HepG2 (cell line): ENCODE measurements around the gene CNTD1. TPM values are rescaled to one million over a fixed set of nuclear protein-coding genes. Genes with fewer than 3 reads are reported as not detected.

ENCODE experiments used
- CBX5 ChIP-seq: sonication (generic); formaldehyde crosslinking; IDR thresholded peaks from 2 replicates; pipeline ENCODE4 v1.4.0; 2020; ENCODE audit warnings: missing genetic modification reagents, borderline replicate concordance
- CHD4 ChIP-seq: fragments of 200-600 bp; sonication (generic); IDR thresholded peaks from 2 replicates; pipeline ENCODE4 v1.7.0; 2017; ENCODE audit warnings: mild to moderate bottlenecking, low read length, borderline replicate concordance
- DNMT1 ChIP-seq: sonication (generic); formaldehyde crosslinking; IDR thresholded peaks from 2 replicates; pipeline ENCODE4 v1.5.1; 2020; ENCODE audit warnings: mild to moderate bottlenecking, missing genetic modification reagents
- EHMT2 ChIP-seq: fragments of 200-600 bp; sonication (generic); IDR thresholded peaks from 2 replicates; pipeline ENCODE4 v1.7.0; 2017; ENCODE audit warnings: antibody characterized with exemption, low read depth, low read length, borderline replicate concordance
- GATAD1 ChIP-seq: IDR thresholded peaks from 2 replicates; pipeline ENCODE4 v1.6.1; 2016; ENCODE audit warnings: missing genetic modification reagents, missing compliant biosample characterization
- HNF4G ChIP-seq, 2 experiments: sonication (generic) in 1 of 2; formaldehyde crosslinking in 1 of 2; IDR thresholded peaks; 2 replicates each; pipeline versions ENCODE4 v1.4.0 to v1.6.1; 2011 to 2020; ENCODE audit warnings: borderline replicate concordance in 2 of 2, low read depth in 2 of 2, mild to moderate bottlenecking in 2 of 2, low read length in 1 of 2, missing genetic modification reagents in 1 of 2, moderate library complexity in 1 of 2
- HOXD1 ChIP-seq: sonication (generic); formaldehyde crosslinking; IDR thresholded peaks from 2 replicates; pipeline ENCODE4 v1.5.0; 2020; ENCODE audit warnings: missing genetic modification reagents
- MAFK ChIP-seq, 2 experiments: IDR thresholded peaks in 1 of 2; conservative IDR thresholded peaks in 1 of 2; 2 replicates each; pipeline ENCODE4 v1.6.1; 2011; ENCODE audit warnings: improper control_type of control experiment in 2 of 2, low read length in 2 of 2
- MEIS1 ChIP-seq: sonication (generic); formaldehyde crosslinking; IDR thresholded peaks from 2 replicates; pipeline ENCODE4 v1.9.0; 2021; ENCODE audit warnings: mild to moderate bottlenecking, missing genetic modification reagents, moderate library complexity, borderline replicate concordance
- NFKB2 ChIP-seq: sonication (generic); formaldehyde crosslinking; IDR thresholded peaks from 2 replicates; pipeline ENCODE4 v1.4.0; 2020; ENCODE audit warnings: missing genetic modification reagents, borderline replicate concordance
- RXRB ChIP-seq: IDR thresholded peaks from 2 replicates; pipeline ENCODE4 v1.6.1; 2016; ENCODE audit warnings: borderline replicate concordance, missing genetic modification reagents, missing compliant biosample characterization
- TEAD2 ChIP-seq: sonication (generic); formaldehyde crosslinking; IDR thresholded peaks from 2 replicates; pipeline ENCODE4 v1.9.0; 2021; ENCODE audit warnings: missing genetic modification reagents
- TP53 ChIP-seq: sonication (generic); formaldehyde crosslinking; conservative IDR thresholded peaks from 2 replicates; pipeline ENCODE4 v1.4.0; 2020; ENCODE audit warnings: missing genetic modification reagents
- ZFX ChIP-seq: sonication (generic); formaldehyde crosslinking; IDR thresholded peaks from 2 replicates; pipeline ENCODE4 v1.4.0; 2020; ENCODE audit warnings: mild to moderate bottlenecking, low read depth, missing genetic modification reagents, moderate library complexity
- ZFY ChIP-seq: sonication (generic); formaldehyde crosslinking; IDR thresholded peaks from 2 replicates; pipeline ENCODE4 v1.4.0; 2020; ENCODE audit warnings: missing genetic modification reagents
- ZNF350 ChIP-seq: sonication (generic); formaldehyde crosslinking; IDR thresholded peaks from 2 replicates; pipeline ENCODE4 v1.4.0; 2020; ENCODE audit warnings: mild to moderate bottlenecking, low read depth, missing genetic modification reagents, borderline replicate concordance
- ZNF451 ChIP-seq: sonication (generic); formaldehyde crosslinking; IDR thresholded peaks from 2 replicates; pipeline ENCODE4 v1.5.0; 2020; ENCODE audit warnings: mild to moderate bottlenecking, missing genetic modification reagents
- polyA plus RNA-seq, 8 experiments: library from polyadenylated mRNA; depleted of rRNA in 3 of 8; stranded (reverse) in 7 of 8; unstranded in 1 of 8; fragments of >200 nt; fragmentation: Illumina TruSeq in 4 of 8; extraction: Trizol in 4 of 8; gene quantifications; 2 replicates each; pipeline versions ENCODE4 v1.2.1 to v1.2.3, GENCODE V29; 2011 to 2016; ENCODE audit warnings: low read depth in 4 of 8, missing spikeins in 1 of 8, mixed read lengths in 1 of 8; ENCODE audit not compliant: insufficient read depth in 1 of 8
- total RNA-seq, 5 experiments: library from RNA; depleted of rRNA; stranded (reverse); fragments of >200 nt; fragmentation: Illumina TruSeq; extraction: Trizol; gene quantifications; 2 replicates each; pipeline ENCODE4 v1.2.3, GENCODE V29; 2016; ENCODE audit warnings: low read depth in 1 of 5
- TF ChIP-seq, protein P1 (sequence below): sonication (generic); formaldehyde crosslinking; IDR thresholded peaks from 2 replicates; pipeline ENCODE4 v1.5.0; 2020; ENCODE audit warnings: missing genetic modification reagents
- TF ChIP-seq, protein P2 (sequence below): sonication (generic); formaldehyde crosslinking; IDR thresholded peaks from 2 replicates; pipeline ENCODE4 v1.8.0; 2022; ENCODE audit warnings: missing genetic modification reagents, mild to moderate bottlenecking, moderate library complexity, borderline replicate concordance
- TF ChIP-seq, protein P3 (sequence below): sonication (generic); formaldehyde crosslinking; IDR thresholded peaks from 2 replicates; pipeline ENCODE4 v1.4.0; 2020; ENCODE audit warnings: missing genetic modification reagents
- TF ChIP-seq, protein P4 (sequence below): sonication (generic); formaldehyde crosslinking; IDR thresholded peaks from 2 replicates; pipeline ENCODE4 v1.5.0; 2020; ENCODE audit warnings: mild to moderate bottlenecking, low read depth, missing genetic modification reagents, borderline replicate concordance

The CNTD1 gene
- total and polyA plus RNA-seq, 2 of the 13 experiments (the other 11 are each of a cell fraction or from before 2014, with no cell fraction given) = 0.11 to 0.15 TPM

DNA sequence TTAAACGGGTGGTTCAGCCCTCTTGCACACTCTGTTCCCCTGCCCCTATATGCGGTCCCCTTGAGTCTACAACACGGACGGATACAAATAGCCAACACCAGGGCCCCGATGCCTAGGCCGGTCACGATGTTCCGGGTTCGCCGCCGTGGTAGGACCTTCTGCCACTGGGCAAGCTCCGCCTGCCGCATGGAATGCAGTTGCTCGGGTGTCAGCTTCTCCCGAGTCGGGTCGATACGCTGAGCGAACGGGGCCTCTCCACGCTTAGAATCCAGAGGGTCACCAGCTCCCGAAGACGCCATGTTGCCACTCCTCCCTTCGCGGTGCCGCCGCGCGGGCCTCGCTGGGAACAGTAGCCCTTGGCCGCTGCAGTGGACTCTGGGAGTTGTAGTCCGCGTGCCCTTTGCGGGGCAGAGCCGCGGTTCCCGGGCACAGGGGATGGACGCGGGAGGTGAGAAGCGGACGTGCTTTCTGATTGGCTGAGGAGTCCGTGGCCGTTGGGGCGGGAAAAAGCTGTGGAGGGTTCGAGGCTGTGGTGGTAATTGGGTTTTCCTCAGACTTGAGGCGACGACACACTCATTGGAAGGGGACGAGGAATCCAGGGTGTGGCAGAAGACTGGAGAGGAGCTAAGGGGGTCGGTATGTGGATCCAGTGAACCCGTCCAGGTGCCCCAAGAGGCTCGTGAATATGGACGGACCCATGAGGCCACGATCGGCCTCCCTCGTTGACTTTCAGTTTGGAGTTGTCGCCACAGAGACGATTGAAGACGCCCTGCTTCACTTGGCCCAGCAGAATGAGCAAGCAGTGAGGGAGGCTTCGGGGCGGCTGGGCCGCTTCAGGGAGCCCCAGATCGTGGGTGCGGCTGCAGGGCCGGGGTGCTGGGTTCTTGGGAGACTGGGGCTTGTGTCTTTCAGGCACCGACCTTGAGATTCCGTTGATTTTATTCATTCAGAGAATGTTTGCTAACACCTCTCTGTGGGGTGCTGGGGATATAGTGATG, at the start of gene CNTD1, which contains the start of gene COA3 (continued):
- TF ChIP-seq CHD4 = 0 out of 2 replicates have a peak, but pooled peaks have one; percentile 22
- TF ChIP-seq NFKB2 (CRISPR knock-in tag) = peak; percentile 98
- peak; percentile 77 for TF ChIP-seq MEIS1
- TF ChIP-seq ZNF350 (CRISPR knock-in tag) = peak; percentile 97
- TF ChIP-seq RXRB (CRISPR knock-in tag) = peak; percentile 83
- no peak for TF ChIP-seq TP53 (CRISPR knock-in tag)
- TF ChIP-seq, protein P1, sequence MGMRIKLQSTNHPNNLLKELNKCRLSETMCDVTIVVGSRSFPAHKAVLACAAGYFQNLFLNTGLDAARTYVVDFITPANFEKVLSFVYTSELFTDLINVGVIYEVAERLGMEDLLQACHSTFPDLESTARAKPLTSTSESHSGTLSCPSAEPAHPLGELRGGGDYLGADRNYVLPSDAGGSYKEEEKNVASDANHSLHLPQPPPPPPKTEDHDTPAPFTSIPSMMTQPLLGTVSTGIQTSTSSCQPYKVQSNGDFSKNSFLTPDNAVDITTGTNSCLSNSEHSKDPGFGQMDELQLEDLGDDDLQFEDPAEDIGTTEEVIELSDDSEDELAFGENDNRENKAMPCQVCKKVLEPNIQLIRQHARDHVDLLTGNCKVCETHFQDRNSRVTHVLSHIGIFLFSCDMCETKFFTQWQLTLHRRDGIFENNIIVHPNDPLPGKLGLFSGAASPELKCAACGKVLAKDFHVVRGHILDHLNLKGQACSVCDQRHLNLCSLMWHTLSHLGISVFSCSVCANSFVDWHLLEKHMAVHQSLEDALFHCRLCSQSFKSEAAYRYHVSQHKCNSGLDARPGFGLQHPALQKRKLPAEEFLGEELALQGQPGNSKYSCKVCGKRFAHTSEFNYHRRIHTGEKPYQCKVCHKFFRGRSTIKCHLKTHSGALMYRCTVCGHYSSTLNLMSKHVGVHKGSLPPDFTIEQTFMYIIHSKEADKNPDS (CRISPR knock-in tag) = peak; percentile 85; the same call in 1 of the 2 replicates
- TF ChIP-seq TEAD2 = no peak
- peak; percentile 54 for TF ChIP-seq ZNF451 (CRISPR knock-in tag)
- TF ChIP-seq EHMT2 = no peak
- TF ChIP-seq, protein P2, sequence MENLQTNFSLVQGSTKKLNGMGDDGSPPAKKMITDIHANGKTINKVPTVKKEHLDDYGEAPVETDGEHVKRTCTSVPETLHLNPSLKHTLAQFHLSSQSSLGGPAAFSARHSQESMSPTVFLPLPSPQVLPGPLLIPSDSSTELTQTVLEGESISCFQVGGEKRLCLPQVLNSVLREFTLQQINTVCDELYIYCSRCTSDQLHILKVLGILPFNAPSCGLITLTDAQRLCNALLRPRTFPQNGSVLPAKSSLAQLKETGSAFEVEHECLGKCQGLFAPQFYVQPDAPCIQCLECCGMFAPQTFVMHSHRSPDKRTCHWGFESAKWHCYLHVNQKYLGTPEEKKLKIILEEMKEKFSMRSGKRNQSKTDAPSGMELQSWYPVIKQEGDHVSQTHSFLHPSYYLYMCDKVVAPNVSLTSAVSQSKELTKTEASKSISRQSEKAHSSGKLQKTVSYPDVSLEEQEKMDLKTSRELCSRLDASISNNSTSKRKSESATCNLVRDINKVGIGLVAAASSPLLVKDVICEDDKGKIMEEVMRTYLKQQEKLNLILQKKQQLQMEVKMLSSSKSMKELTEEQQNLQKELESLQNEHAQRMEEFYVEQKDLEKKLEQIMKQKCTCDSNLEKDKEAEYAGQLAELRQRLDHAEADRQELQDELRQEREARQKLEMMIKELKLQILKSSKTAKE (CRISPR knock-in tag) = no peak
- TF ChIP-seq GATAD1 = peak; percentile 93
- TF ChIP-seq, protein P3, sequence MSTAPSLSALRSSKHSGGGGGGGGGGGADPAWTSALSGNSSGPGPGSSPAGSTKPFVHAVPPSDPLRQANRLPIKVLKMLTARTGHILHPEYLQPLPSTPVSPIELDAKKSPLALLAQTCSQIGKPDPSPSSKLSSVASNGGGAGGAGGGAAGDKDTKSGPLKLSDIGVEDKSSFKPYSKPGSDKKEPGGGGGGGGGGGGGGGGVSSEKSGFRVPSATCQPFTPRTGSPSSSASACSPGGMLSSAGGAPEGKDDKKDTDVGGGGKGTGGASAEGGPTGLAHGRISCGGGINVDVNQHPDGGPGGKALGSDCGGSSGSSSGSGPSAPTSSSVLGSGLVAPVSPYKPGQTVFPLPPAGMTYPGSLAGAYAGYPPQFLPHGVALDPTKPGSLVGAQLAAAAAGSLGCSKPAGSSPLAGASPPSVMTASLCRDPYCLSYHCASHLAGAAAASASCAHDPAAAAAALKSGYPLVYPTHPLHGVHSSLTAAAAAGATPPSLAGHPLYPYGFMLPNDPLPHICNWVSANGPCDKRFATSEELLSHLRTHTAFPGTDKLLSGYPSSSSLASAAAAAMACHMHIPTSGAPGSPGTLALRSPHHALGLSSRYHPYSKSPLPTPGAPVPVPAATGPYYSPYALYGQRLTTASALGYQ (CRISPR knock-in tag) = no peak
- TF ChIP-seq ZFX (CRISPR knock-in tag) = peak; percentile 99
- TF ChIP-seq DNMT1 (CRISPR knock-in tag) = no peak
- no peak for TF ChIP-seq MAFK (conservative IDR thresholded peaks at IDR 0.05 in 1 of 2, IDR thresholded peaks at IDR 0.05 in 1 of 2; ENCODE audit: low read length in 2 of 2)
- TF ChIP-seq HNF4G (IDR thresholded peaks at IDR 0.05; ENCODE audit: borderline replicate concordance, low read depth, low read length) = peak; percentile 28; the same call in 1 of the 2 replicates
- peak; percentile 80 for TF ChIP-seq HNF4G (CRISPR knock-in tag; IDR thresholded peaks at IDR 0.05; ENCODE audit: borderline replicate concordance, low read depth)
- peak; percentile 91; the same call in 1 of the 2 replicates for TF ChIP-seq CBX5 (CRISPR knock-in tag)
- peak; percentile 40; the same call in 1 of the 2 replicates for TF ChIP-seq HOXD1 (CRISPR knock-in tag)
- peak; percentile 99 for TF ChIP-seq ZFY (CRISPR knock-in tag)
- TF ChIP-seq, protein P4, sequence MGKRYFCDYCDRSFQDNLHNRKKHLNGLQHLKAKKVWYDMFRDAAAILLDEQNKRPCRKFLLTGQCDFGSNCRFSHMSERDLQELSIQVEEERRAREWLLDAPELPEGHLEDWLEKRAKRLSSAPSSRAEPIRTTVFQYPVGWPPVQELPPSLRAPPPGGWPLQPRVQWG (CRISPR knock-in tag) = no peak
